ENCODE data around the gene TBC1D30. TPM values are rescaled to one million over a fixed set of nuclear protein-coding genes. Genes with fewer than 3 reads are reported as not detected.

The TBC1D30 gene
- total RNA-seq, 4 donors from 2014 or later, result 1.2 to 6.1 (median 1.6) TPM

DNA sequence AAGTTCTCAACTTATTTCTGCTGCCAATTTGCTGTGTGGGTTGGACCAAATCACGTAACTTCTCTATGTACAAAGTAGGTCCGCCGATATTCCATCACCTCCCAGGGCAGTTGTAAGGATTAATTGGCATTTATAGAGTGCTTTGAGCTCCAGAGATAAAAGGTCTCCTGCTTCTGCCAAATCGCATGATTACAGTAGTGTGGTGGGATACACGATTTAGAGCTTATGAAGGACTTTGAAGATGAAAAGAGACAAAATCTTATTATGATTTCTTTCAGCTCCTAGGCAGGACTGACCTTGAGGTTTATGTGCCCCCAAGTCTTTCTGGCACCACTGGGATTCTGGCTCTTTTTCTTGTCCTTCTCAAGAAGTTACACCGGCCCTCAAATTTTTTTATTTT lies 84.7 kb downstream of the TBC1D30 start:
- intact Hi-C loops (cut with DNase I; ENCODE audit: low total_unique reads), result no loop called here
- TF ChIP-seq, protein P1, sequence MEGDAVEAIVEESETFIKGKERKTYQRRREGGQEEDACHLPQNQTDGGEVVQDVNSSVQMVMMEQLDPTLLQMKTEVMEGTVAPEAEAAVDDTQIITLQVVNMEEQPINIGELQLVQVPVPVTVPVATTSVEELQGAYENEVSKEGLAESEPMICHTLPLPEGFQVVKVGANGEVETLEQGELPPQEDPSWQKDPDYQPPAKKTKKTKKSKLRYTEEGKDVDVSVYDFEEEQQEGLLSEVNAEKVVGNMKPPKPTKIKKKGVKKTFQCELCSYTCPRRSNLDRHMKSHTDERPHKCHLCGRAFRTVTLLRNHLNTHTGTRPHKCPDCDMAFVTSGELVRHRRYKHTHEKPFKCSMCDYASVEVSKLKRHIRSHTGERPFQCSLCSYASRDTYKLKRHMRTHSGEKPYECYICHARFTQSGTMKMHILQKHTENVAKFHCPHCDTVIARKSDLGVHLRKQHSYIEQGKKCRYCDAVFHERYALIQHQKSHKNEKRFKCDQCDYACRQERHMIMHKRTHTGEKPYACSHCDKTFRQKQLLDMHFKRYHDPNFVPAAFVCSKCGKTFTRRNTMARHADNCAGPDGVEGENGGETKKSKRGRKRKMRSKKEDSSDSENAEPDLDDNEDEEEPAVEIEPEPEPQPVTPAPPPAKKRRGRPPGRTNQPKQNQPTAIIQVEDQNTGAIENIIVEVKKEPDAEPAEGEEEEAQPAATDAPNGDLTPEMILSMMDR (IDR thresholded peaks at IDR 0.05), result no peak
- TF ChIP-seq POLR2A (IDR thresholded peaks at IDR 0.05), result no peak
- H3K4me3 ChIP-seq (ENCODE audit: low read depth, poor library complexity, severe bottlenecking), result no peak overlapping the region
- DNase-seq (ENCODE audit: low spot score in 2 of 2), result no peak
- 49 to 59% methylated on average over 6 of the region's 6 CpGs for WGBS, 2 donors

DNA sequence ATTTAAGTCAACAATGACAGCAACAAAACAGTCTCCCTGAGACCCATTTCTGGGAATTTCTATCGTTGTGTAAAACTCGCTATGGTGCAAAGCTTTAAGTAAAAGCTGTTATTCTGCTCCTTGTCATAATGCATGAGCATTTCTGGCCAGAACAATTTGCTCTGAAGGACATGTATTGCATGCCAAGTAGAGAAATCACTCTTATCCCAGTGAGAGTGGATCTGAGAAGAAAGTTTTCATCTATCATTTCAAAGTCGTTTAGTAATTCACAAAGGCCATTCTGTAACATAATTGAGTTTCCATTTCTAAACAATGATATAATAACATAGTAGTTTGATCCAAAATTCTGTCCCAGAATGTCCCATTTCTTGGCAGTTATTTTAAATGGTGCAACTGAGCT lies 86.6 kb downstream of the TBC1D30 start:
- DNase-seq (ENCODE audit: low spot score in 2 of 2), result no peak
- no peak overlapping the region for H3K4me3 ChIP-seq (ENCODE audit: low read depth, poor library complexity, severe bottlenecking)
- intact Hi-C loops (cut with DNase I; ENCODE audit: low total_unique reads), result no loop called here
- TF ChIP-seq POLR2A (IDR thresholded peaks at IDR 0.05), result no peak
- TF ChIP-seq, protein P1 (IDR thresholded peaks at IDR 0.05), result no peak
- WGBS, 2 donors, result 50 to 56% methylated on average over 3 of the region's 3 CpGs

DNA sequence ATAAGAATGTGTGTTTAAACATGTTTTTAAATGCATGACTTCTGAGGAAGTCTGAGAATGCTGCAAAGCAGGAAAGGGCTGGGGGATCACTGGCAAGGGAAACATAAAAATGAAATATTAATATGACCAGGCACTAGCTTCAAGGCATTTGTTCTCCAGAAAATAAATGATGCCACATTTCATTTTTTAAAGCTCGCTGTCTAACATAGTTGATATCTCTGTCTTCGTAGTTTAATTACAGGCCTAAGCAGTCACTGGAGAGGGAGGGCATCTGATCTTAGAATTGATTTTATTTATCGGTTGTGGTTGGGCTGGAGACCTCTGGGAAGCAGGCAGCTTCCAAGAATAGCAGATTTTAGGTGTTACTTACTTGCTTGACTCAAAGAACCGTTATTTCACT lies 87.5 kb downstream of the TBC1D30 start:
- no peak for TF ChIP-seq POLR2A (IDR thresholded peaks at IDR 0.05)
- TF ChIP-seq, protein P1 (IDR thresholded peaks at IDR 0.05), result no peak

DNA sequence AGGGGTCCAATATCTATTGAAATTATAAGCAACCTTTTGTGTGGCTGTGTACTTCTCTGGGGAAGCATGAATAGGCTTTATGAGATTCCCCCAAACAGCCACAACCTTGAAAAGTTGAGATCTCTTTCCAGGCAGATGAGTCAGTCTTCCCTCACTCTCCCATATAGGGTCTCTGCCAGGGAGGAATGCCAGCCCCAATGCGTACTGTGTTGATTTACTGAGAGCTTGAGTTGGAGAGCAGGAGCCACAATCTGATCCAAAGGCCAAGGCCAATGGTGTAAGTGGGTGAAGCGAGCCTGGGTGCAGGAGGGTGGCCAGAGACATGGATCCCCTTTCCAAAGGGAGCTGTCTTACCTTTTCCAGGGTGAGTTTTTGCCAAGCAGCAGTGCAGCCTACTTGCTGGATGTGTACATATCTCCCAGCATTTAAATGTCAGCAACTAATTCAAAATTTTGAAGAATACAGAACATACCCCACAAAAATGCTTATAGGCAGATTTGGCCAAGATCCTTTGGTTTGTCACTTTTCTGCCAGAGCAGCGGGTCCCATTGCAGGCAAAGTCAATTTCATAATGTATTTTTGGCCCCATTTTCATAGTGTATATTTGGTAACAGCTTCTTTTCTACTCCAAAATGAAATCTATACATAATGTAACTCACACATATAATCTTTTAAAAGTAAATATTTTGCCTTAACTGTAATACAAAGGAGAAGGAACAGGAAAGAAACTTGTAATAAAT lies 88.2 kb downstream of the TBC1D30 start:
- intact Hi-C loops (cut with DNase I; ENCODE audit: low total_unique reads), result no loop called here
- DNase-seq (ENCODE audit: low spot score in 2 of 2), result no peak
- TF ChIP-seq POLR2A (IDR thresholded peaks at IDR 0.05), result no peak
- TF ChIP-seq, protein P1 (IDR thresholded peaks at IDR 0.05), result no peak
- no peak overlapping the region for H3K4me3 ChIP-seq (ENCODE audit: low read depth, poor library complexity, severe bottlenecking)
- 50 to 60% methylated on average over 3 of the region's 3 CpGs for WGBS, 2 donors

More for the DNA sequence above, 87.5 kb downstream of the TBC1D30 start:
- no peak overlapping the region for H3K4me3 ChIP-seq (ENCODE audit: low read depth, poor library complexity, severe bottlenecking)
- no peak for DNase-seq (ENCODE audit: low spot score in 2 of 2)
- intact Hi-C loops (cut with DNase I; ENCODE audit: low total_unique reads), result no loop called here
- WGBS, 2 donors, result 38 to 61% methylated on average over 4 of the region's 4 CpGs

DNA sequence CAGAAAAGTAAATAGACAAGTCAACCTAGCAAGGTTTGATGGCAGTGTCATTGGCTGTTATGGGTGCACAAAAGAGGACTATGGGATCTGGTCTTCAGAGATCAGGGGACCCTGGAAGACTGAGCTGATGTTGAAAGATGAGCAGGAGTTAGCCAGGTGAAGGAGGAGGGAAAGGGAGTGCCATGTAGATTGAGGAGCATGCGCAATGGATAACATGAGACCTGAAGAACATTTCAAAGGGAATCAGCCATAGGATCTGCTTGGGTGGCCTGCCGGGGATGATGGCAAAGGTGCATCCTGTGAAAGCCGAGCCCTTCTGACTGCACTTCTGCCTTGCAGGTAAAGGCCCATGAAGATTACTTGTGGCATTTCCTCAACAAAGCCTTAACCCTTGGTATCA lies 90.8 kb downstream of the TBC1D30 start:
- no peak for DNase-seq (ENCODE audit: low spot score in 2 of 2)
- H3K4me3 ChIP-seq (ENCODE audit: low read depth, poor library complexity, severe bottlenecking), result no peak overlapping the region
- TF ChIP-seq, protein P1 (IDR thresholded peaks at IDR 0.05), result no peak
- TF ChIP-seq POLR2A (IDR thresholded peaks at IDR 0.05), result no peak
- 88 to 89% methylated on average over 3 of the region's 3 CpGs for WGBS, 2 donors
- intact Hi-C loops (cut with DNase I; ENCODE audit: low total_unique reads), result no loop called here

All from lower leg skin (tissue), 4 donors.